ENCODE results near the gene IFNGR2.

The IFNGR2 gene

GRCh38 chr21:33384841-33385331 lies 18.3 kb upstream of the IFNGR2 start:
- no peak overlapping the region for H3K4me3 ChIP-seq (replicated peaks; ENCODE audit: low read depth, low read length)
- DNase-seq (ENCODE audit: low read depth), result no peak
- TF ChIP-seq CTCF (IDR thresholded peaks at IDR 0.05; ENCODE audit: low read length, missing control alignments), result no peak

- peak; percentile 26 for TF ChIP-seq CTCF (IDR thresholded peaks at IDR 0.05; ENCODE audit: low read length, missing control alignments)
- DNase-seq (ENCODE audit: low read depth), result peak; percentile 15
- H3K4me3 ChIP-seq (replicated peaks; ENCODE audit: low read depth, low read length), result no peak overlapping the region
Measured at GRCh38 chr21:33386222-33386784, 16.9 kb upstream of the IFNGR2 start.

GRCh38 chr21:33387294-33387693 lies 15.9 kb upstream of the IFNGR2 start:
- no peak for TF ChIP-seq CTCF (IDR thresholded peaks at IDR 0.05; ENCODE audit: low read length, missing control alignments)

GRCh38 chr21:33388188-33388587 lies 15.0 kb upstream of the IFNGR2 start:
- H3K4me3 ChIP-seq (replicated peaks; ENCODE audit: low read depth, low read length), result no peak overlapping the region
- no peak for DNase-seq (ENCODE audit: low read depth)
- no peak for TF ChIP-seq CTCF (IDR thresholded peaks at IDR 0.05; ENCODE audit: low read length, missing control alignments)

More at GRCh38 chr21:33387294-33387693, 15.9 kb upstream of the IFNGR2 start:
- DNase-seq (ENCODE audit: low read depth), result no peak
- H3K4me3 ChIP-seq (replicated peaks; ENCODE audit: low read depth, low read length), result no peak overlapping the region

DNA sequence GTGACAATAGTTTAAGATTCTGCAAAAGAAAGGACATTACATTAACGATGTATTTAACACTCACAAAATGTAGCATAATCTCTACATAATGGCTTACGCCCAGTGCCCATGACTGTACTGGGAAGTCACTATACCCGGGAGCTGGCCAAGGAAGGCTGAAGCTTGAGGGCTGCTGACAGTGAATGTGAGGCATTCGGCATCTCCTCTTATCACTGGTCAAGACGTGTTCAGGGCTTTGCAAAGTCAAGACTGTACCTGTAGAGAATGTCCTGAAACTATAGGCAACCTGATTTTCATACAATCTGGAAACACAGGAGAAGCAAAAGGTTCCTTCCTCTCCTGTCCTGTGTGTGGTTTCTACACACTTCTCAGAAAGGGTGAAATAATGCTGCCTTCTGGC lies 12.7 kb upstream of the IFNGR2 start:
- DNase-seq (ENCODE audit: low read depth), result no peak
- H3K4me3 ChIP-seq (replicated peaks; ENCODE audit: low read depth, low read length), result no peak overlapping the region
- TF ChIP-seq CTCF (IDR thresholded peaks at IDR 0.05; ENCODE audit: low read length, missing control alignments), result no peak

DNA sequence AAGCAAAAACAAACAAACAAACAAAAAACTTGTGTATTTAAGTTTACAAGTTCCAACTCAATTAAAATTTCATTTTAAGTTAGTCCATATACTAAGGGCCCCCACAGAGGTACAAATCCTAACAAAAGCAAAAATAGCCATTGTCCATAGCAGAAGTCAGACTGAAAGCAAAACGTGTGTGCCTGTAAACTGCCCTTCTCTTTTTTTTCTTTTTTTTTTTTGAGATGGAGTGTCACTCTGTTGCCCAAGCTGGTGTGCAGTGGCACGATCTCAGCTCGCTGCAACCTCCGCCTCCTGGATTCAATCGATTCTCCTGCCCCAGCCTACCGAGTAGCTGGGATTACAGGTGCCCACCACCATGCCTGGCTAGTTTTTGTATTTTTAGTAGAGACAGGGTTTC lies 11.6 kb upstream of the IFNGR2 start:
- H3K4me3 ChIP-seq (replicated peaks; ENCODE audit: low read depth, low read length), result no peak overlapping the region
- no peak for DNase-seq (ENCODE audit: low read depth)
- no peak for TF ChIP-seq CTCF (IDR thresholded peaks at IDR 0.05; ENCODE audit: low read length, missing control alignments)

Data from fibroblast of pulmonary artery (primary cell).